GM13977 (cell line): ENCODE data around the gene PSORS1C2.
"Not testable (repeated sequence)": the region's sequence is repeated elsewhere in the genome, so short reads cannot be mapped to it uniquely, and the experiment has no call there.

Experiments
- DNase-seq: peaks from one replicate; pipeline ENCODE4 v3.0.0; 2012; ENCODE audit warnings: low spot score
- CTCF ChIP-seq: IDR thresholded peaks from 2 replicates; pipeline ENCODE4 v1.5.1; 2012; ENCODE audit warnings: mild to moderate bottlenecking, control low read depth; ENCODE audit not compliant: insufficient read depth; ENCODE audit errors: extremely low read depth, missing control alignments
- in situ Hi-C: fragments of 300-500 bp; cut with MboI; formaldehyde crosslinking; loops from one replicate; pipeline ENCODE4 v1.12.0; 2022; ENCODE audit warnings: low sequenced_read_pairs, low pct_unique_long_range_greater_than_20kb, mixed read lengths, inconsistent platforms; ENCODE audit not compliant: unreplicated experiment

Gene PSORS1C2

DNA sequence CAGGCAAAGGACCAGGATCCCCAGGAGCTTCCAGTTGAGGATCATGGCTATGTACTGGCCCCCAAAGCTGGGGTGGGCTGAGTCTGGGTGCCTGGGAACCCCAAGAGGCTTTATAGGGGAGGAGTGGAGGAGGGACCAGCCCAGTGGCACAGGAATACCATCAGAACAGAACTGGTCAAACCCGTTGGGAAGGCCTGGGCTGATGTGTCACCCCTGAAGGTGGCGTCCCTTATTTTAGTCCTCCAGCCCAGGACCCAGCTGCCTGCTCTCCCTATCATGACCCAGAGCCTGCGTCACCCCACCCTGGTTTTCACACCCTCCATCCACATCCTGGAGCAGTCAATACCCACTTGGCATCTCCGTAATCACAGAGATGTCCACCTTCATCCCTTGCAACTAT is at the start of gene PSORS1C2:
Gene PSORS1C2, minus strand, starts transcription at position 85 of the 400 bp plus-strand sequence. Its CDS starts 40 bp downstream, at position 45.
- in situ Hi-C loops = loop anchor here (5.0 to 10.0 kb wide), 2 partner anchors 53 to 226 kb away; no protein-coding TSS in a partner anchor

GRCh38 chr6:31187780-31188194 is 48.9 kb upstream of the PSORS1C2 start:
- in situ Hi-C loops = no loop called here
- no peak for TF ChIP-seq CTCF
- no peak for DNase-seq

More for the DNA sequence above, at the start of gene PSORS1C2:
- no peak for TF ChIP-seq CTCF
- no peak for DNase-seq

DNA sequence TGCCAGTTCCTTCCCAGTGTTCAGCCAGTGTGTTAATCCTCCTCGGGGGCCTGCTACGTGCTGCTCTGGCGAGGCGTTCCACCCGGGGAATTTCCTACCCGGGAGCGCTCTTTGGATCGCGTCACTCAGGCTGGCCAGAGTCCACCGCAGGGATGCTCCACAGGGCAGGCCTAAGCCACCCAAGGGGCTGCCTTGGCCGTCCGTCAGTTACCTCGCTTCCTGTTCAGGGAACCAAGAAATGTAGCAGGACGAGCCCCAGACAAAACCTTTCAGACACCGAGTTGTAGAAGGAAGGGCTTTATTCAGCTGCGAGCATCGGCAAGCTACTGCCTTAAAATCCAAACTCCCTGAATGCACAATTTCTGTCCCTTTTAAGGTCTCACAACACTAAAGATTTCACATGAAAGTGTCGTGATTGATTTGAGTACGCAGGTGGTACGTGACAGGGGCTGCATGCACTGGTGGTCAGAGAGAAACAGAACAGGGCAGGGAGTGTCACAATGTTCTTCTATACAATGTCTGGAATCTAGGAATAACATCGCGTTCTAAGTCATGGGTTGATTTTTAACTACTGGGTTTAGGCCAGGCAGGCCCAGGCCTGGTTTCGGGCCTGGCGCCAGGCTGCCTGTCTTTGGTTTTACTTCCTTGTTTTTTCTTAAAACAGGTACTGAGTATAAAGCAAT is 47.3 kb upstream of the PSORS1C2 start:
- TF ChIP-seq CTCF = no peak
- no peak for DNase-seq
- in situ Hi-C loops = no loop called here

DNA sequence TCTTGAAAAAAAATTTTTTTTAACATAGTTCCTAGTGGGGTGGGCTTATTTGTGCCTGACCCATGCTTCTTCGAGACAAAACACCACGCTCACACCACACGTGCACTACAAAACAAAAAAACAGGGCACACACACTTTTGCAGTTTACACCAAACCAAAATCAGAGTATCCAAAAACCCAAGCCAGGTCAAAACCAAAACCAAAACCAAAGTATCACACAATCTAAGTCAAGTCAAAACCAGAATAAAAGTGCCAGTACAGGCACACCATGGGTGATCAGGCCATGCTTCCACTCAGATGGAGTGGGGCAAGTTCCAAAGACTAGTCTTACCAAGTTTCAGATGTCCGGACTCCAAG is 46.8 kb upstream of the PSORS1C2 start:
- in situ Hi-C loops, DNase-seq: not testable (repeated sequence)

DNA sequence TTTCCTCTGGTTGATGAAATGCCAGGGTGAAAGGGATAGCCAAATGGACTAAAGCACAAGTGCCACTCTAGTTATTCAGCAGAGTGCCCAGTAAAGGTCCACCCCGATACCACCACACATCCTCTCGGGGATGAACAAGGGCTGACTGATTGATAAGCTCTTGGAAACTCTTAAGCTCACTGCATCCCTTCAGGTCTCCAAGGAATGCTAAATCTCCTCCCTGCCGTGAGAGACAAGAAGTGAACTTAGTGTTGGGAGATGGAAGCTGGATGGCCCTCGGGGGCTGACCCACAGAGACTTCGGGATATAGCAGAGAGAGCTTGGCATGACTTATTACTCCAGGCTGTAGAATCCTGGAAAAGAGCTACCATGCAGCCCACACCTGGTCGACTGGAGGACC is 45.0 kb upstream of the PSORS1C2 start:
- in situ Hi-C loops, DNase-seq: not testable (repeated sequence)

DNA sequence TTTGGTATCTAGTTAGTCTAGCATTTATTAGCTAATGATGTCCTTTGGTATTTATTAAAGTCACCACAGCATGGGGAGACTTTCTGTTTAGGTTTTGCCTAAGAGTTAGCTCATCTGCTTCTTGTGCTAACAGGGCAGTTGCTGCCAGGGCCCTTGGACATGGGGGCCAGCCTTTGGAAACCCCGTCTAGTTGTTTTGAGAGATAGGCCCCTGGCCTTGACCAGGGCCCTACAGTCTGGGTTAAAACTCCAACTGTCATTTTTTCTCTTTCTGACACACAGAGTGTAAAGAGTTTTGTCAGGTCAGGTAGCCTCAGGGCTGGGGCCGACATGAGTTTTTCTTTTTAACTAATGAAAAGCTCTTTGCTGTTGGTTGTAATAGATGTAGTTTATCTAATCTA is 44.4 kb upstream of the PSORS1C2 start:
- DNase-seq, in situ Hi-C loops: not testable (repeated sequence)

- in situ Hi-C loops = no loop called here
- DNase-seq = peak; percentile 11
- TF ChIP-seq CTCF = no peak
Observed at GRCh38 chr6:31180500-31180899, 41.6 kb upstream of the PSORS1C2 start.

GRCh38 chr6:31179896-31180295 is 41.0 kb upstream of the PSORS1C2 start:
- no peak for DNase-seq
- no peak for TF ChIP-seq CTCF
- in situ Hi-C loops = no loop called here
